PFSK-1 (cell line): Measurements from ENCODE around the gene EPHA8.

Experiments used
- FOXP2 ChIP-seq: optimal IDR thresholded peaks from 2 replicates; pipeline ENCODE3; 2011; ENCODE audit warnings: borderline replicate concordance, control low read depth, inconsistent platforms; ENCODE audit not compliant: insufficient read depth; ENCODE audit errors: extremely low read length, extremely low read depth
- POLR2AphosphoS5 ChIP-seq: IDR thresholded peaks from 2 replicates; pipeline ENCODE4 v1.6.1; 2012; ENCODE audit warnings: low read depth, mild to moderate bottlenecking, control low read depth, low read length, moderate library complexity
- REST ChIP-seq, 2 experiments: IDR thresholded peaks; 2 replicates each; pipeline versions ENCODE4 v1.6.1 to v1.8.0; 2011 to 2012; ENCODE audit warnings: low read depth in 2 of 2, low read length in 2 of 2, control low read depth in 1 of 2, inconsistent platforms in 1 of 2, mild to moderate bottlenecking in 1 of 2, moderate library complexity in 1 of 2; ENCODE audit not compliant: insufficient read depth in 1 of 2
- SIN3A ChIP-seq: IDR thresholded peaks from 2 replicates; pipeline ENCODE4 v1.6.1; 2012; ENCODE audit warnings: mild to moderate bottlenecking, low read length, moderate library complexity, borderline replicate concordance; ENCODE audit not compliant: insufficient read depth
- TAF1 ChIP-seq: IDR thresholded peaks from 2 replicates; pipeline ENCODE4 v1.6.1; 2012; ENCODE audit warnings: low read length, control low read depth, borderline replicate concordance; ENCODE audit not compliant: insufficient read depth

EPHA8 gene

DNA sequence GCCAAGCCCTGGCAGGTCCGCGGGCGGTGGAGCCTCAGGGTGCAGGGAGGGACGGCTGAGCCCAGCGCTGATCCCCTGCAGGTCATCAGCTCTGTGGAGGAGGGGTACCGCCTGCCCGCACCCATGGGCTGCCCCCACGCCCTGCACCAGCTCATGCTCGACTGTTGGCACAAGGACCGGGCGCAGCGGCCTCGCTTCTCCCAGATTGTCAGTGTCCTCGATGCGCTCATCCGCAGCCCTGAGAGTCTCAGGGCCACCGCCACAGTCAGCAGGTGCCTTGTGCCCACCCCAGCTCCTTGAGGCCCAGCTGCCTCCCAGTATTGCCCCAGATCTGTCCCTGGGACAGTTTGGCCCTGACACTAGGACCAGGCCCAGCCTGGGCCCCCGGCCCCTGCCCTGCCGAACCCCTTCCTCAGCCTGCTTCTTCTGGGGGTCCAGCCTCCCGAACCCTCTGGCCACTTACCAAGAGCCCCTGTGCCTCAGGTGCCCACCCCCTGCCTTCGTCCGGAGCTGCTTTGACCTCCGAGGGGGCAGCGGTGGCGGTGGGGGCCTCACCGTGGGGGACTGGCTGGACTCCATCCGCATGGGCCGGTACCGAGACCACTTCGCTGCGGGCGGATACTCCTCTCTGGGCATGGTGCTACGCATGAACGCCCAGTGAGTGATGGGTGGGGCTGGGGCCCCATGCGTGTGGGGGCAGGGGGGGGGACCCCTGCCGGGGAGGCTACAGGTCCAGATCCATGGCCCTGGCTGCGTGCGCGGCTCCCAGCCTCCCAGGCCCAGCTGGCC lies 37.7 kb downstream of the EPHA8 start:
- no peak for TF ChIP-seq FOXP2
- no peak for TF ChIP-seq SIN3A
- no peak for TF ChIP-seq TAF1
- TF ChIP-seq REST (IDR thresholded peaks at IDR 0.05; ENCODE audit: insufficient read depth in 1 of 2, low read depth in 2 of 2, low read length in 2 of 2) = no peak
- no peak for TF ChIP-seq POLR2AphosphoS5

DNA sequence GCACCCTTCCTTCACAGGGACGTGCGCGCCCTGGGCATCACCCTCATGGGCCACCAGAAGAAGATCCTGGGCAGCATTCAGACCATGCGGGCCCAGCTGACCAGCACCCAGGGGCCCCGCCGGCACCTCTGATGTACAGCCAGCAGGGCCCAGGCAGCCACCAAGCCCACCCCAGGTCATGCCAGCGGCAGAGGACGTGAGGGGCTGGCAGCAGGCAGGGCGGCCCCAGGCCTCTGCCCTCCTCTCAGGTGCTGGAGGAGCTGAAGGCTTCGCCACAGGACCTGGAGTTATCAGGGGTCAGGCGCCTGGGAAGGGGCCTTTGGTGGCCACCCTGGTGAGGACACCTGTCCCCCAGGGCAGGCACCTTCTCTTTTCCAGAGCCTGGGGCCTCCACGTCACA lies 38.3 kb downstream of the EPHA8 start:
- TF ChIP-seq REST (IDR thresholded peaks at IDR 0.05; ENCODE audit: insufficient read depth in 1 of 2, low read depth in 2 of 2, low read length in 2 of 2) (no peak), FOXP2 (no peak), SIN3A (no peak)

DNA sequence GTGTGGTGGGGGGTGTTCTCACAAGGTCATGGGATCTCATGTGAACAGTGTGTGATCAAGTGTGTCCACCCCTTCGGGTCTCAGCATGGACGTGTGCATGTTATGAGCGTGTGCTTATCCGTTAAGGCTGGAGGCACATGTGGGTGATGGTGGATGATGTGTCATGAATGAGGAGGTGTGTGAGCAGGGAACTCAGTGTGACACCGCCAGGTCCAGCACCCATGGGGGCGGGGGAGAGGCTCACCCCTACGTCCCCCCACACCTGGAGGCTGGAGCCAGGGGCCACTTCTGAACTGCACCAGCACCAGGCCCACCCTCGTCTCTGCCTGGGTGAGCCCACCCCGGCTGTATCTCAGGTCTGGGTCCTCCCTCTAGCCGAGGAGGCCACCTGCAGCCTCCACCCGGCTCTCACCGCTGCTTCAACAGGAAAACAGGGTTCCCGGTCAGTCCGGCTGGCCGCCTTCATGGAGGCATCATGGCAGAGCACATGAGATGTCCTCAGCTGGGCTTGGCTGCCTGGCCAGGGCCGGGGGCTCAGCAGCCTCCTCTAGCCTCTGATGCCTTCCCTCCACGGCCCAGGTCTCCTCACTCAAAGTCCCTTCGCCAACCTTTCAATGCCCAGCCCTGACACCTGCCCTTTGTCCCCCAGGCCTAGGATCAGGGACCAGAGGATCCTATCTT lies 38.9 kb downstream of the EPHA8 start:
- no peak for TF ChIP-seq TAF1
- no peak for TF ChIP-seq REST (IDR thresholded peaks at IDR 0.05; ENCODE audit: insufficient read depth in 1 of 2, low read depth in 2 of 2, low read length in 2 of 2)
- TF ChIP-seq POLR2AphosphoS5 = no peak
- no peak for TF ChIP-seq SIN3A
- TF ChIP-seq FOXP2 = no peak

GRCh38 chr1:22606161-22606560 lies 42.9 kb downstream of the EPHA8 start:
- TF ChIP-seq REST (IDR thresholded peaks at IDR 0.05; ENCODE audit: insufficient read depth in 1 of 2, low read depth in 2 of 2, low read length in 2 of 2) = no peak
- TF ChIP-seq POLR2AphosphoS5 = no peak
- TF ChIP-seq FOXP2 = no peak
- TF ChIP-seq SIN3A = no peak
- TF ChIP-seq TAF1 = no peak
